GM19455 (cell line): ENCODE measurements around the gene SH3BP5L.
"Not testable (repeated sequence)": the region's sequence is repeated elsewhere in the genome, so short reads cannot be mapped to it uniquely, and the experiment has no call there.

Experiments used
- ATAC-seq: cut with Tn5 transposase; IDR thresholded peaks from one replicate; pipeline ENCODE4 v1.9.1; 2021; ENCODE audit not compliant: unreplicated experiment

The SH3BP5L gene

GRCh38 chr1:248810727-248811513 is 14.8 kb downstream of the SH3BP5L start:
- ATAC-seq: no peak

GRCh38 chr1:248810000-248810726 is 15.6 kb downstream of the SH3BP5L start:
- no peak for ATAC-seq

- no peak for ATAC-seq
Observed at GRCh38 chr1:248808876-248809275, 16.8 kb downstream of the SH3BP5L start.

GRCh38 chr1:248807067-248807737 is 18.5 kb downstream of the SH3BP5L start:
- peak; percentile 63 for ATAC-seq

DNA sequence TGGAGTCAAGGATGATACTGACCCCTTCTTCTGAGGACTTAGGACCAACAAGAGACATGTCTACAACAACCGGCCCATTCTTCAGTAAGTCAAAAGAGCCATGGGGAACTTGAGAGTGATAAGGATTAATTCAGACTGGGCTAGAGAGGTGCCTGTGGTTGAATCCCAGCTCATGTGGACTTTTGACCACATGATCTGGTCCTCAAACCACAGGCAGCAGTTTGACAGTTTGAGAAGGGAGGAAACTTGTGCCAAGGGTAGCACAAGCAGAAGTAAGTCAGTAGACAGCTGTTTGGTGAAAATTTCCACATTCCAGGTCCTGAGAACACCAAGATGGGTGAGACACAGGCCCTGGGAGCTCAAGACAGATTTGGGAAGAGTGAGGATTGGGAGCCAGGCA is 19.8 kb downstream of the SH3BP5L start:
- no peak for ATAC-seq

- peak; percentile 80 for ATAC-seq
Observed at GRCh38 chr1:248804771-248805681, 20.7 kb downstream of the SH3BP5L start.

- not testable (repeated sequence) for ATAC-seq
Observed at GRCh38 chr1:248803501-248803900, 22.2 kb downstream of the SH3BP5L start.

- no peak for ATAC-seq
Observed at GRCh38 chr1:248802454-248802853, 23.3 kb downstream of the SH3BP5L start.

- no peak for ATAC-seq
Observed at GRCh38 chr1:248800459-248800858, 25.3 kb downstream of the SH3BP5L start.

- no peak for ATAC-seq
Observed at GRCh38 chr1:248798791-248799190, 26.9 kb downstream of the SH3BP5L start.

DNA sequence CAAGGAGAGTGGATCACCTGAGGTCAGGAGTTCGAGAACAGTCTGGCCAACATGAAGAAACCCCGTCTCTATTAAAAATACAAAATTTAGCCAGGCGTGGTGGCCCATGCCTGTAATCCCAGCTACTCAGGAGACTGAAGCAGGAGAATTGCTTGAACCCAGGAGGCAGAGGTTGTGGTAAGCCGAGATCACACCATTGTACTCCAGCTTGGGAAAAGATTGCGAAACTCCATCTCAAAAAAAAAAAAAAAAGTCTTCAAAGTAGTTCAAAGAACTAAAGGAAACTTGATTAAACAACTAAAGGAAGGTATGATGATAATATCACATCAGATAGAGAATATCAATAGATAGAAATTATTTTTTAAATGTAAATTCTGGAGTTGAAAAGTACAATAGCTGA is 31.1 kb downstream of the SH3BP5L start:
- not testable (repeated sequence) for ATAC-seq

DNA sequence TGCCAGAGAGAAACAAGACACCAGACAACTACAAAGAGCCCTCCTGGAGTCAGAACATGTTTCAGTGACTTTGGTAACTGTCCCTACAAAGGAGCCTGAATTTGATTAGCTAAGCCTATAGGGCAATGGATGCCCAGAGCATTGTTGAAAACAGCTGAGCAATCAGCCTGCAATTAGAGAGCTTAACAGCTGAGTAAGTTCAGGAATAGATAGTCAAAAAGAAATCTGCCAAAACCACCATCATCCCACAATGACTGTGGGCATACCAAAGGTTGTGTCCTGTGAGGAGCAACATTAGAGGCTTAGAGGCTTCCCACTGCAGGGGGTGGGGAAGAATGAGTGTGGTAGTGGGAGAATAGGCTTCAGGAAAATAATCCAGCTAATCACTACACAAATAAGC is 32.1 kb downstream of the SH3BP5L start:
- ATAC-seq: peak; percentile 87

DNA sequence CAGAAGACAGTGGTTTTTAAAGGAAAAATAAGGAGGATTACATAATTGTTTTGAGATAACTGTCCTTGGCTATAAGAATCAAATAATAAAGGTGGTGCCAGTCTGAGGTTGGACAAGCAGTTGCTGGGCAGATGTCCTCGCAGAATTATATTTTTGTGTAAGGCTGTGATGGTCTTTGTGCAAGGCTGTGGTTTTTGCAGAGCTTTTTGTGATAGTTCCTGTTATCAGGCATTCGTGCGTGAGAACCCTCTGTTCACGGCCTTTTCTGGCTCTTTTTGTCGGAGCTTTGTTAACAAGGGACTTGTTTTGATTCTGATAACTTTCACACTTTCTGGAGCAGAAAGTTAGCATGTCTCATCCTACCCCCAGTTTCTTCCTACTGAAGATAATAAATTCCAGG is 33.4 kb downstream of the SH3BP5L start:
- no peak for ATAC-seq

DNA sequence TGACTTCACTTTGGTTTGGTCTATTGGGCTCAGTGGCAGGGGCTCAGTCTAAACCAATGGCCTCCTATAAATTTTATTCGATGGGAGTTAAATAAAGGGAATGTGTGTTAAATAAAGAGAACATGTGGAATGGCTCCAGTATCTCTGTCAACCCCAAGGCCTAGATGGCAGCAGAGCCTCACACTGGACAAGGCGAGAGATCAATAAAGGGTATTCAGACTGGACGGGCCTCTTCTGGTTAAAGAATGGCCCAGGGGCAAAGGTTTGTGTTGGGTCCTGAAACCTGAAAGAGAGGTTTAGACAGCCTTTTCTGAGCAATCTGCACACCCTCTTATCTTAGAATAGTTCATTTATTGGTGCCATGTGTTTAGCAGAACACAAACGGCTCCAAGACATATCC is 34.7 kb downstream of the SH3BP5L start:
- ATAC-seq: no peak

GRCh38 chr1:248790456-248790855 is 35.3 kb downstream of the SH3BP5L start:
- no peak for ATAC-seq

- ATAC-seq: not testable (repeated sequence)
Observed at GRCh38 chr1:248789337-248789736, 36.4 kb downstream of the SH3BP5L start.

- ATAC-seq: no peak
Observed at GRCh38 chr1:248788327-248788726, 37.4 kb downstream of the SH3BP5L start.

GRCh38 chr1:248787430-248787829 is 38.3 kb downstream of the SH3BP5L start:
- no peak for ATAC-seq

DNA sequence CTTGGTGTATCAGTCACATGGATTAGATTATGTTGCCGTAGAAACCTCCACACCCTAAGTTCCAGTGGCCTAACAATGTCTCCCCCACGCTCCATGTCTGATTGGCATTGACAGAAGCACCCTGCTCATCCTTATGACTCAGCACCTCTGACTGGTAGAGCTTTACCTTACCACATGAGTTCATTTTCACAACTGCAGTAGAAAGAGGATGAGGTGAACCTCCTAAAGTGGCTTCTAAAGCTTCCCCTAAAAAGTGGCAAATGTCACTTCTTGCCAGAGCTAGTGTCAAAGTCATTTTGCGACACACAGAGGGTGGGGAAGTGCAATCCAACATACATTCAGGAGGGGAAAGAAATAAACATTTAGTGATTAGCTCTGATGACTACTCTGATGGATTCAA is 39.6 kb downstream of the SH3BP5L start:
- no peak for ATAC-seq

- no peak for ATAC-seq
Observed at GRCh38 chr1:248783367-248783766, 42.3 kb downstream of the SH3BP5L start.
